HG03565 (cell line): ENCODE results near the gene ACIN1.
A peak's percentile ranks its signal among the peaks of the same experiment; 100 is the strongest.

ENCODE experiments used
- ATAC-seq: cut with Tn5 transposase; IDR thresholded peaks from one replicate; pipeline ENCODE4 v1.9.1; 2021; ENCODE audit warnings: mild to moderate bottlenecking, moderate library complexity; ENCODE audit not compliant: unreplicated experiment

Gene ACIN1

GRCh38 chr14:23045419-23046357 lies 49.2 kb downstream of the ACIN1 start:
- ATAC-seq, result no peak

- ATAC-seq, result no peak
Measured at GRCh38 chr14:23044840-23045239, 50.1 kb downstream of the ACIN1 start.

- ATAC-seq, result no peak
Measured at GRCh38 chr14:23043754-23044153, 51.2 kb downstream of the ACIN1 start.

GRCh38 chr14:23043145-23043544 lies 51.8 kb downstream of the ACIN1 start:
- ATAC-seq, result no peak

- no peak for ATAC-seq
Measured at GRCh38 chr14:23042162-23042965, 52.6 kb downstream of the ACIN1 start, which contains the start of gene PSMB11. TSS of gene PSMB11 (plus strand) at chr14:23042212. CDS start at chr14:23042226, 14 bp downstream.

GRCh38 chr14:23041729-23042128 lies 53.2 kb downstream of the ACIN1 start:
- no peak for ATAC-seq

GRCh38 chr14:23040100-23040499 lies 54.8 kb downstream of the ACIN1 start:
- ATAC-seq, result no peak

GRCh38 chr14:23035303-23036144 lies 59.4 kb downstream of the ACIN1 start:
- ATAC-seq, result no peak

- ATAC-seq, result peak; percentile 87
Measured at GRCh38 chr14:23034498-23035302, 60.2 kb downstream of the ACIN1 start, which contains the start of gene PSMB5. TSS of gene PSMB5 (minus strand) at chr14:23034900. CDS start at chr14:23034881, 19 bp downstream.

GRCh38 chr14:23033801-23034497 lies 61.0 kb downstream of the ACIN1 start:
- no peak for ATAC-seq

- no peak for ATAC-seq
Measured at GRCh38 chr14:23033251-23033727, 61.6 kb downstream of the ACIN1 start.

GRCh38 chr14:23030936-23031335 lies 64.0 kb downstream of the ACIN1 start:
- no peak for ATAC-seq

GRCh38 chr14:23028799-23029198 lies 66.1 kb downstream of the ACIN1 start:
- no peak for ATAC-seq

- ATAC-seq, result no peak
Measured at GRCh38 chr14:23025151-23025814, 69.7 kb downstream of the ACIN1 start.

- no peak for ATAC-seq
Measured at GRCh38 chr14:23024612-23025075, 70.3 kb downstream of the ACIN1 start.

GRCh38 chr14:23023795-23024152 lies 71.2 kb downstream of the ACIN1 start:
- no peak for ATAC-seq

- no peak for ATAC-seq
Measured at GRCh38 chr14:23023022-23023794, 71.7 kb downstream of the ACIN1 start.
